ENCODE measurements around the gene IGDCC3.

DNA sequence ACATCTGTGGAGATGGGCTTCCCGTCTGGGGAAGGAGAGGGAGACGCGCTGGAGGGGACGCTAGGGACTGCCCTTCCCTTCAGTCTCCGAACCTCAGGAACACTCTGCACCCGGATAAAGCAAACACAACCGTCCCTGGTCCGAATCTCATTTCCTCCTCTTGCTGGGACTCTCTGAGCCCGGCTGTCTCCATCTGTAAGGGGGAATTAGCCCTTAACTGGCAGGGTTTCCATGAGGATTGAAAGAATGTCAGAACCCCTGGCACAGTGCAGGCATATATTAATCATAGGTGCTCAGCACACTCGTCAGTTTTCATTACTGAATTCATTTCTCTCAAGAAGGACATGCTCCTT, 19.1 kb upstream of the IGDCC3 start:
- TF ChIP-seq, protein P1, sequence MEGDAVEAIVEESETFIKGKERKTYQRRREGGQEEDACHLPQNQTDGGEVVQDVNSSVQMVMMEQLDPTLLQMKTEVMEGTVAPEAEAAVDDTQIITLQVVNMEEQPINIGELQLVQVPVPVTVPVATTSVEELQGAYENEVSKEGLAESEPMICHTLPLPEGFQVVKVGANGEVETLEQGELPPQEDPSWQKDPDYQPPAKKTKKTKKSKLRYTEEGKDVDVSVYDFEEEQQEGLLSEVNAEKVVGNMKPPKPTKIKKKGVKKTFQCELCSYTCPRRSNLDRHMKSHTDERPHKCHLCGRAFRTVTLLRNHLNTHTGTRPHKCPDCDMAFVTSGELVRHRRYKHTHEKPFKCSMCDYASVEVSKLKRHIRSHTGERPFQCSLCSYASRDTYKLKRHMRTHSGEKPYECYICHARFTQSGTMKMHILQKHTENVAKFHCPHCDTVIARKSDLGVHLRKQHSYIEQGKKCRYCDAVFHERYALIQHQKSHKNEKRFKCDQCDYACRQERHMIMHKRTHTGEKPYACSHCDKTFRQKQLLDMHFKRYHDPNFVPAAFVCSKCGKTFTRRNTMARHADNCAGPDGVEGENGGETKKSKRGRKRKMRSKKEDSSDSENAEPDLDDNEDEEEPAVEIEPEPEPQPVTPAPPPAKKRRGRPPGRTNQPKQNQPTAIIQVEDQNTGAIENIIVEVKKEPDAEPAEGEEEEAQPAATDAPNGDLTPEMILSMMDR (IDR thresholded peaks at IDR 0.05; ENCODE audit: insufficient read depth, low read length, poor library complexity, severe bottlenecking): no peak
- no peak for TF ChIP-seq EZH2phosphoT487 (conservative IDR thresholded peaks at IDR 0.05; ENCODE audit: low read length)
